Trophoblast cell (in vitro differentiated cells and primary cell): Measurements from ENCODE around the gene BOD1L1.

Source experiments
- DNase-seq, 2 donors: peaks; one replicate each; pipeline ENCODE4 v3.0.0-alpha.2; 2016
- H2AFZ ChIP-seq: 2 replicates; pipeline ENCODE4 v1.6.1; 2013; ENCODE audit warnings: low read length, moderate library complexity, mild to moderate bottlenecking; ENCODE audit not compliant: insufficient read depth, poor library complexity
- H2AK5ac ChIP-seq: 2 replicates; pipeline ENCODE4 v1.6.1; 2013; ENCODE audit warnings: mild to moderate bottlenecking, low read length
- H2BK120ac ChIP-seq: 2 replicates; pipeline ENCODE4 v1.6.1; 2013; ENCODE audit warnings: low read length, mild to moderate bottlenecking, moderate library complexity; ENCODE audit not compliant: insufficient read depth, poor library complexity
- H2BK12ac ChIP-seq: 2 replicates; pipeline ENCODE4 v1.6.1; 2013; ENCODE audit warnings: mild to moderate bottlenecking, low read length, moderate library complexity
- H2BK5ac ChIP-seq: 2 replicates; pipeline ENCODE4 v1.6.1; 2013; ENCODE audit warnings: low read length, low read depth, moderate library complexity, mild to moderate bottlenecking; ENCODE audit not compliant: poor library complexity
- H3K14ac ChIP-seq: 2 replicates; pipeline ENCODE4 v1.6.1; 2013; ENCODE audit warnings: mild to moderate bottlenecking, low read length
- H3K18ac ChIP-seq: 2 replicates; pipeline ENCODE4 v1.6.1; 2013; ENCODE audit warnings: mild to moderate bottlenecking, low read length
- H3K23ac ChIP-seq: 2 replicates; pipeline ENCODE4 v1.6.1; 2013; ENCODE audit warnings: low read length
- H3K27ac ChIP-seq: 2 replicates; pipeline ENCODE4 v1.5.1; 2013; ENCODE audit warnings: low read depth, mild to moderate bottlenecking, inconsistent platforms, low read length, moderate library complexity
- H3K27me3 ChIP-seq: 2 replicates; pipeline ENCODE4 v1.6.1; 2013; ENCODE audit warnings: inconsistent platforms, mild to moderate bottlenecking, low read length, moderate library complexity; ENCODE audit not compliant: insufficient read depth
- H3K36me3 ChIP-seq, 2 experiments: 1 replicate in 1 of 2; 2 replicates in 1 of 2; pipeline ENCODE4 v1.6.1; 2013; ENCODE audit warnings: low read length in 2 of 2, mild to moderate bottlenecking in 2 of 2, moderate library complexity in 1 of 2; ENCODE audit not compliant: insufficient read depth in 2 of 2, control insufficient read depth in 1 of 2
- H3K4ac ChIP-seq: 2 replicates; pipeline ENCODE4 v1.6.1; 2013; ENCODE audit warnings: low read depth, mild to moderate bottlenecking, low read length, moderate library complexity
- H3K4me1 ChIP-seq, 2 experiments: 1 replicate in 1 of 2; 2 replicates in 1 of 2; pipeline ENCODE4 v1.6.1; 2013; ENCODE audit warnings: low read length in 2 of 2, mild to moderate bottlenecking in 2 of 2, moderate library complexity in 1 of 2; ENCODE audit not compliant: insufficient read depth in 2 of 2, control insufficient read depth in 1 of 2
- H3K4me2 ChIP-seq: 2 replicates; pipeline ENCODE4 v1.6.1; 2013; ENCODE audit warnings: inconsistent platforms, mild to moderate bottlenecking, low read length, moderate library complexity
- H3K4me3 ChIP-seq: 2 replicates; pipeline ENCODE4 v1.5.1; 2013; ENCODE audit warnings: mild to moderate bottlenecking, low read depth, low read length, inconsistent platforms
- H3K79me1 ChIP-seq: one replicate; pipeline ENCODE4 v1.6.1; 2013; ENCODE audit warnings: low read length
- H3K79me2 ChIP-seq: 2 replicates; pipeline ENCODE4 v1.6.1; 2013; ENCODE audit warnings: low read length, mild to moderate bottlenecking; ENCODE audit not compliant: control insufficient read depth, insufficient read depth, poor library complexity
- H3K9ac ChIP-seq: 2 replicates; pipeline ENCODE4 v1.6.1; 2013; ENCODE audit warnings: mild to moderate bottlenecking, low read length
- H3K9me3 ChIP-seq: 2 replicates; pipeline ENCODE4 v1.6.1; 2013; ENCODE audit warnings: low read depth, mild to moderate bottlenecking, control low read depth, inconsistent platforms, low read length; ENCODE audit not compliant: insufficient read depth
- H4K12ac ChIP-seq: 2 replicates; pipeline ENCODE4 v1.6.1; 2013; ENCODE audit warnings: low read depth, mild to moderate bottlenecking, low read length, moderate library complexity
- H4K8ac ChIP-seq: 2 replicates; pipeline ENCODE4 v1.6.1; 2013; ENCODE audit warnings: low read depth, mild to moderate bottlenecking, low read length, moderate library complexity
- H4K91ac ChIP-seq: one replicate; pipeline ENCODE4 v1.6.1; 2013; ENCODE audit warnings: low read depth, mild to moderate bottlenecking, low read length, moderate library complexity
- WGBS: extraction: QIAGEN DNeasy Blood & Tissue Kit; methylation state at CpG from one replicate; pipeline ENCODE4 v1.1.7; 2013; ENCODE audit warnings: missing lambda C conversion rate; ENCODE audit not compliant: insufficient read length, insufficient coverage; ENCODE audit errors: extremely low coverage; 5-methylcytosine and 5-hydroxymethylcytosine counted together

Gene BOD1L1

GRCh38 chr4:13584481-13584880 lies 43.0 kb downstream of the BOD1L1 start:
- Histone ChIP-seq H3K36me3 (peaks cover 11 to 27% of the 10 kb centered on the region in 2 experiments), H3K14ac (no peak overlapping the region), H3K23ac (no peak overlapping the region), H3K27ac (no peak overlapping the region), H2BK120ac (no peak overlapping the region), H4K8ac (no peak overlapping the region), H3K18ac (no peak overlapping the region), H3K9ac (no peak overlapping the region), H4K91ac (no peak overlapping the region), H2AK5ac (no peak overlapping the region), H3K4ac (no peak overlapping the region), H2BK12ac (no peak overlapping the region), H2AFZ (no peak overlapping the region), H3K79me1 (no peaks in the 10 kb centered on the region), H3K79me2 (no peaks in the 10 kb centered on the region), H4K12ac (no peak overlapping the region), H3K4me2 (no peak overlapping the region), H3K4me3 (no peak overlapping the region), H3K9me3 (no peaks in the 10 kb centered on the region), H3K27me3 (no peaks in the 10 kb centered on the region), H3K4me1 (no peaks in the 10 kb centered on the region), H2BK5ac (no peak overlapping the region)
- DNase-seq, result no peak
- no CpG with 5 or more reads among the region's 5 CpGs for WGBS

GRCh38 chr4:13580036-13580435 lies 47.5 kb downstream of the BOD1L1 start:
- Histone ChIP-seq H4K8ac (no peak overlapping the region), H3K4me3 (no peak overlapping the region), H2AFZ (no peak overlapping the region), H3K4me1 (no peaks in the 10 kb centered on the region), H3K79me2 (no peaks in the 10 kb centered on the region), H2BK120ac (no peak overlapping the region), H2BK12ac (no peak overlapping the region), H3K9me3 (no peaks in the 10 kb centered on the region), H3K9ac (no peak overlapping the region), H4K12ac (no peak overlapping the region), H3K18ac (no peak overlapping the region), H3K36me3 (peaks cover 16 to 32% of the 10 kb centered on the region in 2 experiments), H3K4ac (no peak overlapping the region), H3K79me1 (no peaks in the 10 kb centered on the region), H4K91ac (no peak overlapping the region), H3K27ac (no peak overlapping the region), H3K4me2 (no peak overlapping the region), H3K14ac (no peak overlapping the region), H2AK5ac (no peak overlapping the region), H3K23ac (no peak overlapping the region), H3K27me3 (no peaks in the 10 kb centered on the region), H2BK5ac (no peak overlapping the region)
- no CpG with 5 or more reads among the region's 2 CpGs for WGBS
- DNase-seq, result no peak

GRCh38 chr4:13577660-13578059 lies 49.9 kb downstream of the BOD1L1 start:
- H3K79me2 ChIP-seq, result no peaks in the 10 kb centered on the region
- H2BK120ac ChIP-seq, result no peak overlapping the region
- no peak overlapping the region for H3K23ac ChIP-seq
- H3K9ac ChIP-seq, result no peak overlapping the region
- WGBS, result no CpG with 5 or more reads among the region's 3 CpGs
- H3K36me3 ChIP-seq, result peaks cover 16 to 37% of the 10 kb centered on the region in 2 experiments
- H4K8ac ChIP-seq, result no peak overlapping the region
- no peak overlapping the region for H2BK12ac ChIP-seq
- H4K91ac ChIP-seq, result no peak overlapping the region
- no peak overlapping the region for H3K4me3 ChIP-seq
- no peak overlapping the region for H4K12ac ChIP-seq
- no peak overlapping the region for H2BK5ac ChIP-seq
- H3K18ac ChIP-seq, result no peak overlapping the region
- DNase-seq, result no peak
- H3K27ac ChIP-seq, result no peak overlapping the region
- no peaks in the 10 kb centered on the region for H3K27me3 ChIP-seq
- no peak overlapping the region for H3K4me2 ChIP-seq
- H3K4ac ChIP-seq, result no peak overlapping the region
- H2AFZ ChIP-seq, result no peak overlapping the region
- H3K14ac ChIP-seq, result no peak overlapping the region
- H3K79me1 ChIP-seq, result no peaks in the 10 kb centered on the region
- H3K4me1 ChIP-seq, result no peaks in the 10 kb centered on the region
- H2AK5ac ChIP-seq, result no peak overlapping the region
- no peaks in the 10 kb centered on the region for H3K9me3 ChIP-seq

- Histone ChIP-seq H3K36me3 (peaks cover 18 to 36% of the 10 kb centered on the region in 2 experiments), H3K4me1 (peaks cover 0 to 2% of the 10 kb centered on the region in 2 experiments), H4K12ac (no peak overlapping the region), H3K4ac (no peak overlapping the region), H2BK120ac (no peak overlapping the region), H2BK12ac (no peak overlapping the region), H2BK5ac (no peak overlapping the region), H3K79me2 (no peaks in the 10 kb centered on the region), H3K27ac (no peak overlapping the region), H3K9ac (no peak overlapping the region), H3K27me3 (no peaks in the 10 kb centered on the region), H3K79me1 (no peaks in the 10 kb centered on the region), H4K8ac (no peak overlapping the region), H3K18ac (no peak overlapping the region), H4K91ac (no peak overlapping the region), H2AFZ (no peak overlapping the region), H2AK5ac (no peak overlapping the region), H3K4me3 (no peak overlapping the region), H3K14ac (no peak overlapping the region), H3K4me2 (no peak overlapping the region), H3K9me3 (no peaks in the 10 kb centered on the region), H3K23ac (no peak overlapping the region)
- DNase-seq, result no peak
- no CpG with 5 or more reads among the region's 2 CpGs for WGBS
Observed at GRCh38 chr4:13570916-13571315, 56.6 kb downstream of the BOD1L1 start.
